ENCODE data around the gene TTYH2.

- TF ChIP-seq POLR2A (IDR thresholded peaks at IDR 0.05) (no peak), CTCF (IDR thresholded peaks at IDR 0.05) (no peak)
Observed at GRCh38 chr17:74297941-74298340, 84.6 kb downstream of the TTYH2 start.

All from right lobe of liver (tissue), 4 donors.